A549 (cell line): Measurements from ENCODE around the gene TCF25.

Source experiments
- CBX2 ChIP-seq: fragments of 200-600 bp; sonication (generic); IDR thresholded peaks from 2 replicates; pipeline ENCODE4 v1.6.1; 2016; ENCODE audit warnings: low read depth, mild to moderate bottlenecking, borderline replicate concordance
- CEBPB ChIP-seq, 2 experiments: fragments of >200 bp in 1 of 2; sonication (Bioruptor Twin) in 1 of 2; formaldehyde crosslinking in 1 of 2; IDR thresholded peaks; 2 replicates each; pipeline ENCODE4 v1.6.1; 2012 to 2016
- CTCF ChIP-seq: fragments of >200 bp; sonication (Bioruptor Twin); formaldehyde crosslinking; IDR thresholded peaks from 3 replicates; pipeline ENCODE4 v1.5.1; 2016
- ELK1 ChIP-seq: fragments of 150-350 bp; IDR thresholded peaks from 2 replicates; pipeline ENCODE4 v1.6.1; 2014; ENCODE audit warnings: low read depth, mild to moderate bottlenecking, low read length
- HDAC2 ChIP-seq: fragments of 200-600 bp; sonication (generic); IDR thresholded peaks from 2 replicates; pipeline ENCODE4 v1.6.1; 2016
- JUN ChIP-seq, 2 experiments: fragments of >200 bp; sonication (Bioruptor Twin); formaldehyde crosslinking; IDR thresholded peaks; 2 replicates in 1 of 2; 3 replicates in 1 of 2; pipeline ENCODE4 v1.6.1; 2016 to 2017
- JUNB ChIP-seq: fragments of >200 bp; sonication (Bioruptor Twin); formaldehyde crosslinking; IDR thresholded peaks from 2 replicates; pipeline ENCODE4 v1.6.1; 2016
- MAX ChIP-seq: IDR thresholded peaks from 2 replicates; pipeline ENCODE4 v1.6.1; 2012
- MAZ ChIP-seq: fragments of 150-350 bp; IDR thresholded peaks from 2 replicates; pipeline ENCODE4 v1.6.1; 2014; ENCODE audit warnings: antibody characterized with exemption, low read depth, low read length, borderline replicate concordance
- NPAS2 ChIP-seq: fragments of 250-450 bp; sonication (Bioruptor Pico); IDR thresholded peaks from 2 replicates; pipeline ENCODE4 v1.8.0; 2022; ENCODE audit warnings: mild to moderate bottlenecking, moderate library complexity, borderline replicate concordance
- POLR2A ChIP-seq: IDR thresholded peaks from 2 replicates; pipeline ENCODE4 v1.6.1; 2012; ENCODE audit warnings: mild to moderate bottlenecking, low read length
- RCOR1 ChIP-seq: fragments of 150-350 bp; IDR thresholded peaks from 2 replicates; pipeline ENCODE4 v1.6.1; 2014; ENCODE audit warnings: antibody characterized with exemption, low read length, low read depth
- REST ChIP-seq: fragments of 200-600 bp; sonication (generic); IDR thresholded peaks from 2 replicates; pipeline ENCODE4 v1.6.1; 2016; ENCODE audit warnings: antibody characterized with exemption, mild to moderate bottlenecking, moderate library complexity
- USF2 ChIP-seq: fragments of 450-650 bp; IDR thresholded peaks from 2 replicates; pipeline ENCODE4 v1.6.1; 2014; ENCODE audit warnings: antibody characterized with exemption

- peak; percentile 66 for TF ChIP-seq CTCF
- TF ChIP-seq POLR2A = 0 out of 2 replicates have a peak, but pooled peaks have one; percentile 11
- no peak for TF ChIP-seq CEBPB (IDR thresholded peaks at IDR 0.05)
- no peak for TF ChIP-seq REST
- TF ChIP-seq RCOR1 = no peak
- TF ChIP-seq USF2 = no peak
- peak; percentile 21; the same call in 1 of the 2 replicates for TF ChIP-seq MAX
- no peak for TF ChIP-seq HDAC2
- TF ChIP-seq JUNB = no peak
- no peak for TF ChIP-seq CBX2
- no peak for TF ChIP-seq MAZ
- no peak for TF ChIP-seq NPAS2 (CRISPR knock-in tag)
- no peak for TF ChIP-seq ELK1
- peak in 1 of 2 experiments; percentile 42; a peak in 1 of 5 replicates for TF ChIP-seq JUN (IDR thresholded peaks at IDR 0.05)
These were observed 36.7 kb downstream of the TCF25 start for GRCh38 chr16:89909777-89910716.
